Right lobe of liver (tissue), 4 donors: ENCODE data around the gene CFAP107.

ENCODE experiments used
- CTCF ChIP-seq, 4 donors: fragments of 200-600 bp in 3 of 4; fragments of 450-650 bp in 1 of 4; IDR thresholded peaks; one replicate each; pipeline versions ENCODE4 v1.5.1 to v1.8.0; 2016 to 2022; ENCODE audit warnings: antibody characterized with exemption in 4 of 4, mild to moderate bottlenecking in 2 of 4
- POLR2A ChIP-seq: fragments of 450-650 bp; IDR thresholded peaks from one replicate; pipeline ENCODE4 v1.6.1; 2017; ENCODE audit warnings: antibody characterized with exemption, mild to moderate bottlenecking
- donor health status: DM: no; HTN: no; CAD: no.
- donor health status: DM: no; HTN: no; CAD: no.
- donor health status: DM: no; HTN: yes; CAD: no.

GRCh38 chr1:12778061-12778460, 32.1 kb downstream of the CFAP107 start:
- no peak for TF ChIP-seq CTCF (IDR thresholded peaks at IDR 0.05)
- no peak for TF ChIP-seq POLR2A
